Ovary (tissue), 9 donors: ENCODE data around the gene LAYN. TPM values are rescaled to one million over a fixed set of nuclear protein-coding genes. Genes with fewer than 3 reads are reported as not detected.

Experiments
- DNase-seq, 5 donors: peaks; one replicate each; pipeline ENCODE4 v3.0.0-alpha.2; 2019 to 2020
- H3K27ac ChIP-seq, 2 donors: fragments of 200-600 bp; one replicate each; pipeline versions ENCODE4 v1.5.1 to v1.8.0; 2019 to 2022
- H3K27me3 ChIP-seq: fragments of 200-600 bp; one replicate; pipeline ENCODE4 v1.8.0; 2022
- H3K36me3 ChIP-seq: fragments of 200-600 bp; sonication (generic); one replicate; pipeline ENCODE4 v1.5.1; 2019
- H3K4me1 ChIP-seq: one replicate; pipeline ENCODE4 v1.8.1; 2013; ENCODE audit warnings: mild to moderate bottlenecking, moderate library complexity; ENCODE audit not compliant: insufficient read depth
- H3K4me3 ChIP-seq: fragments of 200-600 bp; sonication (generic); one replicate; pipeline ENCODE4 v1.5.1; 2017
- H3K9me3 ChIP-seq, 2 donors: fragments of 200-600 bp in 1 of 2; sonication (generic) in 1 of 2; one replicate each; pipeline versions ENCODE4 v1.5.1 to v1.8.1; 2013 to 2019; ENCODE audit warnings: mild to moderate bottlenecking in 1 of 2, moderate library complexity in 1 of 2
- EP300 ChIP-seq: sonication (generic); formaldehyde crosslinking; IDR thresholded peaks from one replicate; pipeline ENCODE4 v1.6.1; 2017; ENCODE audit warnings: antibody characterized with exemption
- POLR2A ChIP-seq: fragments of 450-650 bp; IDR thresholded peaks from one replicate; pipeline ENCODE4 v1.6.1; 2017; ENCODE audit warnings: antibody characterized with exemption, mild to moderate bottlenecking, moderate library complexity
- WGBS, 3 donors: extraction: QIAGEN DNeasy Blood & Tissue Kit in 1 of 3; methylation state at CpG; one replicate each; pipeline versions ENCODE4 v1.1.5 to v1.1.7; 2013 to 2017; 5-methylcytosine and 5-hydroxymethylcytosine counted together
- intact Hi-C, 4 donors: fragments of 100-400 bp; cut with DNase I; formaldehyde crosslinking; loops; one replicate each; pipeline versions ENCODE4 v1.11.0 to v1.15.1; 2022 to 2023
- polyA plus RNA-seq, 2 donors: library from polyadenylated mRNA; stranded (reverse); fragments of 200-250 nt in 1 of 2; fragments of 350-450 nt in 1 of 2; fragmentation: Illumina TruSeq in 1 of 2; extraction: RNeasy Lipid Tissue Mini Kit (QIAGEN cat#74804) in 1 of 2; gene quantifications; one replicate each; pipeline ENCODE4 v1.2.3, GENCODE V29; 2013 to 2014
- total RNA-seq, 7 donors: library from RNA; depleted of rRNA in 2 of 7; stranded (reverse); fragments of >200 nt in 2 of 7; fragmentation: NEBNext Ultra II Directional in 3 of 7; extraction: Animal tissue kit (Norgen Biotek cat#: 25700) in 3 of 7; gene quantifications; one replicate each; pipeline versions ENCODE4 v1.1.0 to v1.2.4, GENCODE V29; 2016 to 2023
- TF ChIP-seq, protein P1 (sequence below), 3 donors: fragments of 450-650 bp in 2 of 3; fragments of 200-600 bp in 1 of 3; IDR thresholded peaks; one replicate each; pipeline versions ENCODE4 v1.5.1 to v1.8.0; 2016 to 2022; ENCODE audit warnings: antibody characterized with exemption in 3 of 3, mild to moderate bottlenecking in 1 of 3
- donor health status: DM: no; HTN: no; CAD: no; lungs with moderate emphysema.
- donor health status: DM: no; HTN: no; CAD: no.
- donor health status: Bipolar disorder and iron deficiency.
- donor health status: DM: yes; HTN: yes; CAD: no.
- donor health status: DM: no; HTN: no; CAD: no.
- donor health status: DM: yes; HTN: yes; CAD: no.

LAYN gene
- total and polyA plus RNA-seq, 9 donors, result 17.8 to 45.7 (median 29.1) TPM

DNA sequence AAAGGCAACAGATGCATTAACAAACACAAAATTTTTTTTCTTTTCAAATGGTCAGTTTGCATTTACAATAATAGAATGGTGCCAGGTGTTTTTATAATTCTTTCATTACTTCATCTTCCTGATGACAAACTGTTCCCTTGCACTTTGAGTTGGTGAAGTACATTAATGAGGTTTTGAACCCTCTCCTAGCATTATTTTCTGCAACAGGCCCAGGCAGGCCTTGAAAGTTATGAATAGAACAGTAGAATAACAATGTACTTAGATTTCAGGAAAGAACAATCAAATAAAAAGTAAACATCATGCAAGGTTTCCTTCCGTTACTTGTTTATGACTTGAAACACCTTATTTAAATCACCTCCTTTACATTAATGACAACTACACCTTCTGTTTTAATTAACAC, 37.9 kb upstream of the LAYN start:
- TF ChIP-seq, protein P1, sequence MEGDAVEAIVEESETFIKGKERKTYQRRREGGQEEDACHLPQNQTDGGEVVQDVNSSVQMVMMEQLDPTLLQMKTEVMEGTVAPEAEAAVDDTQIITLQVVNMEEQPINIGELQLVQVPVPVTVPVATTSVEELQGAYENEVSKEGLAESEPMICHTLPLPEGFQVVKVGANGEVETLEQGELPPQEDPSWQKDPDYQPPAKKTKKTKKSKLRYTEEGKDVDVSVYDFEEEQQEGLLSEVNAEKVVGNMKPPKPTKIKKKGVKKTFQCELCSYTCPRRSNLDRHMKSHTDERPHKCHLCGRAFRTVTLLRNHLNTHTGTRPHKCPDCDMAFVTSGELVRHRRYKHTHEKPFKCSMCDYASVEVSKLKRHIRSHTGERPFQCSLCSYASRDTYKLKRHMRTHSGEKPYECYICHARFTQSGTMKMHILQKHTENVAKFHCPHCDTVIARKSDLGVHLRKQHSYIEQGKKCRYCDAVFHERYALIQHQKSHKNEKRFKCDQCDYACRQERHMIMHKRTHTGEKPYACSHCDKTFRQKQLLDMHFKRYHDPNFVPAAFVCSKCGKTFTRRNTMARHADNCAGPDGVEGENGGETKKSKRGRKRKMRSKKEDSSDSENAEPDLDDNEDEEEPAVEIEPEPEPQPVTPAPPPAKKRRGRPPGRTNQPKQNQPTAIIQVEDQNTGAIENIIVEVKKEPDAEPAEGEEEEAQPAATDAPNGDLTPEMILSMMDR (IDR thresholded peaks at IDR 0.05), result no peak
- TF ChIP-seq EP300, result no peak
- no peak for TF ChIP-seq POLR2A
- 77 to 85% (median 85%) methylated on average over 1 of the region's 1 CpG for WGBS, 3 donors
- intact Hi-C loops, result no loop called here
- no peak for DNase-seq
- Histone ChIP-seq H3K4me1 (no peaks in the 10 kb centered on the region), H3K4me3 (no peak overlapping the region), H3K27ac (no peak overlapping the region), H3K27me3 (no peaks in the 10 kb centered on the region), H3K9me3 (no peaks in the 10 kb centered on the region), H3K36me3 (no peaks in the 10 kb centered on the region)

DNA sequence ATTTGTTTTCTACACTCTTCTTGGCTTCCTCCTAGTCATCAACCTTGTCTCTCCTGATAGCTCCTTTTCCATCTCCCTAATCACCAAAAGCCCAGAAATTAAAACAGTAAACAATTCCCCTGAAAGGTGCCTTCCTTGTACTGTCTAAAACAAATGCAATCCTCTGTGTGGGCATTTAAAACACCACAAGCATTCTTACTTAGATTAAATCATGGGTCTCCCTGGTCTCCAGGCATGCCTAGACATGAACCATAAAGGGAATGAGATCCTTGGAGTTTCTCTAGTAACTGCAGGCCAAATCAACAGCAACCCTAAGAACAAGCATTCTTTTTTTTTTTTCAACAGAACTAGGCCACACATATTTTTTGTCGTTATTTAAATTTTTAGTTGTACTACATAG, 30.2 kb upstream of the LAYN start:
- 91 to 96% (median 93%) methylated on average over 1 of the region's 1 CpG for WGBS, 3 donors
- H3K4me3 ChIP-seq, result no peak overlapping the region
- no peak overlapping the region for H3K27ac ChIP-seq
- DNase-seq, result no peak
- H3K9me3 ChIP-seq, result no peaks in the 10 kb centered on the region
- H3K27me3 ChIP-seq, result peaks cover 3% of the 10 kb centered on the region
- no peaks in the 10 kb centered on the region for H3K36me3 ChIP-seq
- peaks cover 6% of the 10 kb centered on the region for H3K4me1 ChIP-seq
- TF ChIP-seq, protein P1 (IDR thresholded peaks at IDR 0.05), result no peak
- TF ChIP-seq POLR2A (no peak), EP300 (no peak)
- intact Hi-C loops, result no loop called here

DNA sequence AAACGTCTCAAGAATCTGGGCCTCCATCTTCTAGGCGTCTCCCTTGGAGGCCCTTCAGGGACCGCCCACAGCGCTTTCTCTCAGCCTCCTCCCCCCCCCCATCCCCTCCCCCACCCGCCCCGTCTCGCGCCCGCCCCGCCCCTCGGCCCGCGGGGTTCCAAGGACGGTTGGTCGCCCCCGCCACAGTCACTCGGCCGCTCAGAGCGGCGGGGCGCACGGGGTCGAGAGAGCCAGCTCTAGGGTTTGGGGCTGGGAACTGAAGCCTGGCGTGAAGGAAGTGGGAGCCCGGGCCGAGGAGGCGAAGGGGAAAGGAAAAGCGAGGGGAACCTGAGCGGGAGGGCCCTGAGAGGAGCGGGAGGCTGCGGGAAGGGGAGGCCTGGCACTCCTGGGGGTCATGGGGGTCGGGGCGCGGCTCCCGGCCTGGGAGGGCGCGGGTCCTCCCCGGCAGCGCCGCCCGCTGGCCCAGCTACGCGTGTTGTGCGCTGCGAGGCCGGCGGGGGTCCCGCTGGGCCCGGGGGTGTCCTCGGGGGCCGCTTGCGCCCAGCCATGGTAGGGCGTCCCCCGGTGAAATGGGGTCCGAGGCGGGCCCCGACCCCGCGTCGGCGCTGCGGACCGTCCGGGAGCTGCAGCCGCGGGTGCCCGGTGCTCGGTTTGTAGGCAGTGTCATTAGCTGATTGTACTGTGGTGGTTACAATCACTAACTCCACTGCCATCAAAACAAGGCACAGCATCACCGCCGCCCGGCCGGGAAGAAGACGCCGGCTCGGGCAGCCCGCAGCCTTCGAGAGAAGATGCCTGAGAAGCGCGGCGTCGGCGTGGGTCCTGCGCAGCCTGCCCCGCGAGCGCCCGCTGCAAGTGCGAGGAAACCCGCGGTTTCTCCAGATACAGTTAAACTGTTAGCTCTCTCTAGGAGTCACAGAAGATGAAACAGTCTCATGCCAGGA, 28.0 kb upstream of the LAYN start, which contains the start of gene BTG4:
BTG4 (minus strand) TSS at position 91 of the 944 bp plus-strand sequence. CDS start 13,610 bp downstream, outside the sequence.
- H3K4me3 ChIP-seq, result peak within 1 kb of the TSS; percentile 21
- peaks cover 6% of the 10 kb centered on the region for H3K4me1 ChIP-seq
- intact Hi-C loops, result no loop called here
- H3K9me3 ChIP-seq, result no peaks in the 10 kb centered on the region
- TF ChIP-seq POLR2A (no peak), EP300 (no peak)
- TF ChIP-seq, protein P1 (IDR thresholded peaks at IDR 0.05), result no peak
- 4% methylated on average over 78 to 90 of the region's 90 CpGs for WGBS, 3 donors
- DNase-seq, result peak in 2 of 5 donors; percentile 12 to 34
- no peaks in the 10 kb centered on the region for H3K36me3 ChIP-seq
- H3K27me3 ChIP-seq, result peaks cover 3% of the 10 kb centered on the region
- no peak within 1 kb of the TSS for H3K27ac ChIP-seq

GRCh38 chr11:111513240-111513605, 27.3 kb upstream of the LAYN start:
- Histone ChIP-seq H3K27ac (no peak overlapping the region), H3K36me3 (no peaks in the 10 kb centered on the region), H3K9me3 (no peaks in the 10 kb centered on the region), H3K27me3 (peaks cover 3% of the 10 kb centered on the region), H3K4me1 (peaks cover 6% of the 10 kb centered on the region), H3K4me3 (no peak overlapping the region)
- intact Hi-C loops, result no loop called here
- WGBS, 3 donors, result 29 to 34% (median 33%) methylated on average over 6 of the region's 6 CpGs
- TF ChIP-seq EP300, result no peak
- TF ChIP-seq POLR2A, result no peak
- TF ChIP-seq, protein P1 (IDR thresholded peaks at IDR 0.05), result no peak
- no peak for DNase-seq
